Hepatic stellate cell (primary cell): ENCODE measurements around the gene SLC25A12.

ENCODE experiments used
- DNase-seq: peaks from one replicate; pipeline ENCODE4 v3.0.0; 2011; ENCODE audit warnings: low spot score

The SLC25A12 gene

DNA sequence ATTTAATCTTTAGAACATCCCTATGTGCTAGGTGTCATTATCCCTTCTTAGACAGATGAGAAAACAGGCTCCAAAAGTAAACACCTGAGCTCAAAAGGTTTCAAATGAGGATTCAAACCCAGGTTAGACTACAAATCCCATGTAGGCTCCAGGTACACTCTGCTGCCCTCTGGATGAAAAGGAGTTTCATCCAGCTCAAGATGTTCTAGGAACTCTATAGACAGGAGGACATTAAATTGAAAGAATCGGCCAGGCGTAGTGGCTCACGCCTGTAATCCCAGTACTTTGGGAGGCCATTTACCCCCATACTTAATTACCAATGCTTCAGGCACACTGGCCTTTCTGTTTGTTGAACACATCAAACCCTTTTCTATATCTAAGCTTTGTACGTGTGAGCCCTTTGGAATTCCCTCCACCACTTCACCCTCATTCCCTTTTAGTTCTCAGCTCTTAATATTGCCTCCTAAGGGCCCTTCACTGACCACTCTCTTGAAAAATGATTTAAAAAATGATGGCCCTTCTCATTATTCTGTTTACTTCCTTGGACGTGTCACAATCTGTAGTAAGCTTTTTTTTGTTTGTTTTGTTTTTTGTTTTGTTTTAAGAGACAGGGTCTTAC, 10.7 kb downstream of the SLC25A12 start:
- no peak for DNase-seq

GRCh38 chr2:171882089-171882769, 11.8 kb downstream of the SLC25A12 start:
- DNase-seq: no peak

- DNase-seq: no peak
Observed at GRCh38 chr2:171880774-171881173, 13.3 kb downstream of the SLC25A12 start.

DNA sequence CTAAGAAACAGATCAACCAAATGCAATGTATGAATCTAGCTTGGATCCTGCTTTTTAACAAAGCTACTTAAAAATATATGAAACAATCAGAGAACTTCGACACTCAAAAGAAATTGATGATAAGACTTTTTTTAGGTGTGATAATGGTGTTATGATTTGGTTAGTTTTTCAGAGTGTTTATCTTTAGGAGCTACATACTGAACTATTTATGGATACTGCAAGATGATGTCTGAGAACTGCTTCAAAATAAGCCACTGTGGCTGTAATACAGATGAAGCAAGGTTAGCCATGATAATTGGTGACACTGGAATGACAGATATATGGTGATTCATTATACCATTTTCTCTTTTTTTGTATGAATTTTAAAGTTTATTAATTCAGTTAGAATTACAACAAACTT, 14.2 kb downstream of the SLC25A12 start:
- no peak for DNase-seq

DNA sequence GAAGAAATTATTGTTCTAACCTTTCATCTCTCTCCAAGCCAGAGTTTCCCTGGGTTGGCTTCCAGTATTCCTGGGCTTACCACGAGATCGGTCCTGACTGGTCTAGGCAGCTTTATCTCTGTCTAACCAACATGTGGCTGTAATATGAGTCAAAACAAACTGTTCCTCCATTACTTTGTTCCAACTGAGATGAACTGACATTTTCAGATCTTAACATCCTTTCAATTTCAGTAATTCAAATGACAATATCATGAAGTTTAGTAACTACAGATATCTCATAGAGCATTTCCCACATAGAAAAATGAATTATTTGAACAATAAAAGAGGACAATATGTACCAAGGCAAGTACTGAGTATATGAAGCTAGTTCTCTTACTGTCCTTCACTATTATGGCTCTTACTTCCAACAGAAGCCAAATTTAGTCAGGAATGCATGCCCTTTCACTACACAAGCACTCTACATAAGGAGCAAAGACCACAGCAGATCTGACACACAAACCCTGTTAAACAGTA, 15.5 kb downstream of the SLC25A12 start:
- peak; percentile 55 for DNase-seq

GRCh38 chr2:171874963-171875362, 19.1 kb downstream of the SLC25A12 start:
- no peak for DNase-seq

GRCh38 chr2:171874517-171874916, 19.5 kb downstream of the SLC25A12 start:
- DNase-seq: no peak

GRCh38 chr2:171864357-171864985, 29.6 kb downstream of the SLC25A12 start:
- no peak for DNase-seq

- DNase-seq: no peak
Observed at GRCh38 chr2:171862501-171862900, 31.5 kb downstream of the SLC25A12 start.

GRCh38 chr2:171858397-171858958, 35.6 kb downstream of the SLC25A12 start:
- DNase-seq: peak; percentile 8

DNA sequence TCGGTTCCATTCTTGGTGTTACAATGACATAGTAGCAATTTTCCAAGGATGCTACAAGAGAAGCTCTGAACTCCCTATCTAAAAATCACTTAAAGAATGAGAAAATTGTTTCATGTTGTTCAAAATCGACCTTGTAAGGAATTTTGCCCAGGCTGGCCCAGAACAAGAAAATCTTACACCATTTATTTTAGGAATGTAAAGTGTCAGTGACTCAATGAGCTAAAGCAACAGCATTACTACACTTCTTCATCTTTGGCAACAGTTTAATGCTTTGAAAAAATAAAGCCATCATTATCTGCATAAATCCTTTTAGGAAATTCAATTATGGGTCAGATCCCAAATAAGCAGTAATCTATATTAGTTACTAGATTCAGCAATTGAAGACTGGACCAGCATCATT, 38.6 kb downstream of the SLC25A12 start:
- peak; percentile 5 for DNase-seq

DNA sequence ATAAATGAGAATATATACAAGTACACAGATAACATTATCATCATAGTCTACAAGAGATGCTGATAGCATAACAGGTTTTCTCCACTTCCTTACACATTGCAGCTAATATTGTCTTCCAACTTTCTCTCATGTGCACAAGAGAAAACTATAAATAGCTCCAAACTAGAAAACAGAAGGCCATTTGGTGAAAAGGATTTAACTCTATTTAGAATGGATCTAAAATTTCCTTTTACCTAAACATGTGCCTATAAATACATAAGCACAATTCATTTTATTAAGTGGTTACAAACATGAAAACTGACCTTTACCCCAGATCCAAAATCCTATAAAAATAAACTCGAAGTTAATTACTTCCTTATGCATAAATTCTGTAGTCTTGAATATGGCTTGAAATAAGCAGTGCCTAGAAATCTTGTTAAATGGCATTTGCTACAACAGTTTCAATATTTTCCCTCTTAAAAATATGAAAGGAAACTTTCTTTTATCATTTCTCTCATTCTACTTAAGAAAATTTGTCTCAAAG, 41.6 kb downstream of the SLC25A12 start:
- DNase-seq: no peak

- no peak for DNase-seq
Observed at GRCh38 chr2:171847627-171848026, 46.4 kb downstream of the SLC25A12 start.

DNA sequence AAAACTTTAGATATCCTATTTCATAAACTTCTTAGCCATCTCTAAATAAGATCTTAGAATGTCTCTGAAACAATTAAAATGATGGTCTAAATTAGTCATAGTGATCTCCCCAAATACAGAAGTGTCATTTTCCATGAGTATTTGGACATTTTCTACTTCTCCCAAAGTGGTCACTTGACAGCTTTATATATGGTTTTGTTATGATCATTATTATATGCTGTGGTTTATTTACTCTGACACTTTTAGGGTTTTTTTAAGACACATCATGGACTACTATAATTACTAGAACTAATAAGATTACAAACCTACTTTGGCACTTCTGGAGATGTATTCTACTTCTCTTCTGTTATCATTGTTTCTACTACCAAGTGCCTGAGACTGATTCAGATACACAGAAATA, 47.1 kb downstream of the SLC25A12 start:
- DNase-seq: no peak

DNA sequence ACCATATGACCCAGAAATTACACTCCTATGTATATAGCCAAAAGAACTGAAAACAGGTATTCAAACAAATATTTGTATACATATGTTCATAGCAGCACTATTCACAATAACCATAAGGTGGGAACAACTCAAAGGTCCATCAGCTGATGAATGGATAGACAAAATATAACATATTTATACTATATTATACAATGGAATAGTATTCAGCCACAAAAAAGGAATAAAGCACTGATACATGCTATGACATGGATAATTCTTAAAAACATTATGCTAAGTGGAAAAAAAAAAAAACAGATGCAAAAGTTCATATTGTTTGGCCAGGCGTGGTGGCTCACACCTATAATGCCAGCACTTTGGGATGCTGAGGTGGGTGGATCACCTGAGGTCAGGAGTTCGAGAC, 52.0 kb downstream of the SLC25A12 start:
- no peak for DNase-seq

GRCh38 chr2:171837736-171838135, 56.3 kb downstream of the SLC25A12 start:
- no peak for DNase-seq

GRCh38 chr2:171836146-171836910, 57.7 kb downstream of the SLC25A12 start:
- no peak for DNase-seq

- no peak for DNase-seq
Observed at GRCh38 chr2:171835386-171835785, 58.7 kb downstream of the SLC25A12 start.

- DNase-seq: no peak
Observed at GRCh38 chr2:171834286-171834685, 59.8 kb downstream of the SLC25A12 start.

- DNase-seq: no peak
Observed at GRCh38 chr2:171832489-171832888, 61.6 kb downstream of the SLC25A12 start.

- no peak for DNase-seq
Observed at GRCh38 chr2:171830039-171830438, 64.0 kb downstream of the SLC25A12 start.

GRCh38 chr2:171824086-171824485, 70.0 kb downstream of the SLC25A12 start:
- DNase-seq: no peak
